ENCODE data around the gene CACNA1C.

The CACNA1C gene

DNA sequence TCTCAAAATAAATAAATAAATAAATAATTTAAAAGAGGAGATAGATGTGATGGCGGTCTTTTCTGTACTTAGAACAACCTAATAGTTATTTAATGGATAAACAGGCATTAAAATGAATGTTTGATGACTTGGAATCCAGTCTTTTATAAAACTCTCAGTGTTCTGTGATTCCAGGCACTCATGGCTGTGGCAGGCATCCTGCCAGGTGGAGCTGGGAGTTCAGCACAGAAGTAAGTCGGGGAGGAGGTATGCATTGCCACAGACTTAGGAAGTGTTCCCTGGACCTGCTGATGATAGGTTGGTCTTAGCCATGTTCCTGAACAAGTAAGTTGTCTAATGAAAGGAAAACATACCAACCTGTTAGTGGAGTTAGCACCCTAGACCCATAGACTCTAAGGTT is 126.3 kb downstream of the CACNA1C start:
- Histone ChIP-seq H3K27ac (ENCODE audit: low read length) (peak overlapping the region; percentile 75), H3K4me3 (ENCODE audit: low read depth in 1 of 2, low read length in 2 of 2) (no peak overlapping the region), H3K36me3 (ENCODE audit: control insufficient read depth in 1 of 2, insufficient read depth in 2 of 2, low read length in 2 of 2) (no peaks in the 10 kb centered on the region), H3K27me3 (ENCODE audit: low read depth, low read length) (no peaks in the 10 kb centered on the region), H3K9me3 (ENCODE audit: control insufficient read depth in 1 of 2, low read length in 2 of 2) (no peaks in the 10 kb centered on the region), H3K4me1 (ENCODE audit: control insufficient read depth in 1 of 2, insufficient read depth in 2 of 2, low read length in 2 of 2) (peaks cover 11 to 25% of the 10 kb centered on the region in 2 donors)

- Histone ChIP-seq H3K27me3 (ENCODE audit: low read depth, low read length) (no peaks in the 10 kb centered on the region), H3K4me1 (ENCODE audit: control insufficient read depth in 1 of 2, insufficient read depth in 2 of 2, low read length in 2 of 2) (peaks cover 11 to 23% of the 10 kb centered on the region in 2 donors), H3K9me3 (ENCODE audit: control insufficient read depth in 1 of 2, low read length in 2 of 2) (no peaks in the 10 kb centered on the region), H3K36me3 (ENCODE audit: control insufficient read depth in 1 of 2, insufficient read depth in 2 of 2, low read length in 2 of 2) (no peaks in the 10 kb centered on the region), H3K4me3 (ENCODE audit: low read depth in 1 of 2, low read length in 2 of 2) (no peak overlapping the region), H3K27ac (ENCODE audit: low read length) (peak overlapping the region; percentile 75)
Observed at GRCh38 chr12:2179953-2180736, 127.4 kb downstream of the CACNA1C start.

- Histone ChIP-seq H3K4me1 (ENCODE audit: control insufficient read depth in 1 of 2, insufficient read depth in 2 of 2, low read length in 2 of 2) (peaks cover 11 to 23% of the 10 kb centered on the region in 2 donors), H3K9me3 (ENCODE audit: control insufficient read depth in 1 of 2, low read length in 2 of 2) (no peaks in the 10 kb centered on the region), H3K36me3 (ENCODE audit: control insufficient read depth in 1 of 2, insufficient read depth in 2 of 2, low read length in 2 of 2) (no peaks in the 10 kb centered on the region), H3K27me3 (ENCODE audit: low read depth, low read length) (no peaks in the 10 kb centered on the region), H3K27ac (ENCODE audit: low read length) (peak overlapping the region; percentile 75), H3K4me3 (ENCODE audit: low read depth in 1 of 2, low read length in 2 of 2) (no peak overlapping the region)
Observed at GRCh38 chr12:2180737-2181082, 127.9 kb downstream of the CACNA1C start.

DNA sequence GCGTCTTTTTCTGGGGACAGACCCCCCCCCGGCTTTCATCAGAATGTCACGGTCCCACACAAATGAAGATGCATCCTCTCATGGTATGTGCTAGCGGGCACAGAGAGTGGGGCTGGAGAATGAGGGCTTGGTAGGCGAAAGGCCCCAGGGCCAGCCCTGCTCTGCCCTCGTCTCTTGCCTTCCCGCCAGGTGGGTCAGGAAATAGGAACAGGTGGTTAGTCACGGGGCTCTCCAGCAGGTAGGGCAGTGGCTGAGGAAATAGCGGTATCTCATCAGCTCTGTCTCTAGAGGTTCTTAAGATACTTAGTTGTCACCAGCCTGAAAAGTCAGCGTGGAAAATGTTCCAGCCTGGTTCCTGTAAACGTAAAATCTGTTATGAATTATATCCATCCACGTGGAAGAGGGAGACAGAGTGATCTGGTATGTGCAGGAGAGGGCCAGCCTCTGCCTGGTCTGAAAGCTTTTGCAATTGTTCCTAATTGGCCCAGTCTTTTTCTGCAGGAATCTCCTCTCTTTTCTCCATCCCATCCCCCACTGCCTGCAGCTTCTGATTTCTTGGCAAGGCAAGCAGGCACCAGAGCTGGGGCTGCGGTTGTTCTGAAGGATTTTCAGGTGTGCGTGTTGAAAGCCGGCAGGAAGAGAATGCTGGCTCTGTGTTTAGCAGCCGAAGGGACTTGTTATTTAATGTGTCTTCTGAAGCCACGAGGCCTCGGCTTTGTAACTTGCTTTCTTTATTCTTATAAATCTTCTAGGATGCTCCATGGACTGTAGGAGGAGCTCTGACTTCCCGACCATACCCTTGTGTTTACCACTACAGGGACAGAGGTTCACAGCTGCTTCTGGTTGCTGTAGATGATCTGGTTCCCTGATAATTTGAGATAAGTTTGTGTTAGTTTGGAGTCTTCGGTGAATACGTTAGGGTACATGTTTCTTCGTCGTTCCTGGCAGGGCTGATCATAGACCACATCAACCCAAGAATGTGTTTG is 131.1 kb downstream of the CACNA1C start:
- H3K36me3 ChIP-seq (ENCODE audit: control insufficient read depth in 1 of 2, insufficient read depth in 2 of 2, low read length in 2 of 2), result no peaks in the 10 kb centered on the region
- H3K27me3 ChIP-seq (ENCODE audit: low read depth, low read length), result no peaks in the 10 kb centered on the region
- peak overlapping the region in 1 of 2 donors; percentile 17 for H3K4me3 ChIP-seq (ENCODE audit: low read depth in 1 of 2, low read length in 2 of 2)
- H3K9me3 ChIP-seq (ENCODE audit: control insufficient read depth in 1 of 2, low read length in 2 of 2), result no peaks in the 10 kb centered on the region
- peaks cover 11 to 19% of the 10 kb centered on the region in 2 donors for H3K4me1 ChIP-seq (ENCODE audit: control insufficient read depth in 1 of 2, insufficient read depth in 2 of 2, low read length in 2 of 2)
- peak overlapping the region; percentile 10 for H3K27ac ChIP-seq (ENCODE audit: low read length)

GRCh38 chr12:2185751-2186341 is 133.1 kb downstream of the CACNA1C start:
- no peaks in the 10 kb centered on the region for H3K36me3 ChIP-seq (ENCODE audit: control insufficient read depth in 1 of 2, insufficient read depth in 2 of 2, low read length in 2 of 2)
- peaks cover 0 to 8% of the 10 kb centered on the region in 2 donors for H3K4me1 ChIP-seq (ENCODE audit: control insufficient read depth in 1 of 2, insufficient read depth in 2 of 2, low read length in 2 of 2)
- H3K27ac ChIP-seq (ENCODE audit: low read length), result no peak overlapping the region
- no peak overlapping the region for H3K4me3 ChIP-seq (ENCODE audit: low read depth in 1 of 2, low read length in 2 of 2)
- H3K9me3 ChIP-seq (ENCODE audit: control insufficient read depth in 1 of 2, low read length in 2 of 2), result no peaks in the 10 kb centered on the region
- no peaks in the 10 kb centered on the region for H3K27me3 ChIP-seq (ENCODE audit: low read depth, low read length)

- Histone ChIP-seq H3K36me3 (ENCODE audit: control insufficient read depth in 1 of 2, insufficient read depth in 2 of 2, low read length in 2 of 2) (no peaks in the 10 kb centered on the region), H3K4me3 (ENCODE audit: low read depth in 1 of 2, low read length in 2 of 2) (no peak overlapping the region), H3K27ac (ENCODE audit: low read length) (no peak overlapping the region), H3K4me1 (ENCODE audit: control insufficient read depth in 1 of 2, insufficient read depth in 2 of 2, low read length in 2 of 2) (peaks cover 0 to 8% of the 10 kb centered on the region in 2 donors), H3K9me3 (ENCODE audit: control insufficient read depth in 1 of 2, low read length in 2 of 2) (no peaks in the 10 kb centered on the region), H3K27me3 (ENCODE audit: low read depth, low read length) (no peaks in the 10 kb centered on the region)
Observed at GRCh38 chr12:2187195-2187945, 134.6 kb downstream of the CACNA1C start.

- H3K4me1 ChIP-seq (ENCODE audit: control insufficient read depth in 1 of 2, insufficient read depth in 2 of 2, low read length in 2 of 2), result peaks cover 0 to 5% of the 10 kb centered on the region in 2 donors
- no peak overlapping the region for H3K4me3 ChIP-seq (ENCODE audit: low read depth in 1 of 2, low read length in 2 of 2)
- no peaks in the 10 kb centered on the region for H3K9me3 ChIP-seq (ENCODE audit: control insufficient read depth in 1 of 2, low read length in 2 of 2)
- H3K27me3 ChIP-seq (ENCODE audit: low read depth, low read length), result no peaks in the 10 kb centered on the region
- no peaks in the 10 kb centered on the region for H3K36me3 ChIP-seq (ENCODE audit: control insufficient read depth in 1 of 2, insufficient read depth in 2 of 2, low read length in 2 of 2)
- H3K27ac ChIP-seq (ENCODE audit: low read length), result no peak overlapping the region
Observed at GRCh38 chr12:2190085-2190484, 137.3 kb downstream of the CACNA1C start.

- H3K27me3 ChIP-seq (ENCODE audit: low read depth, low read length), result no peaks in the 10 kb centered on the region
- H3K4me1 ChIP-seq (ENCODE audit: control insufficient read depth in 1 of 2, insufficient read depth in 2 of 2, low read length in 2 of 2), result peaks cover 0 to 5% of the 10 kb centered on the region in 2 donors
- no peaks in the 10 kb centered on the region for H3K9me3 ChIP-seq (ENCODE audit: control insufficient read depth in 1 of 2, low read length in 2 of 2)
- H3K36me3 ChIP-seq (ENCODE audit: control insufficient read depth in 1 of 2, insufficient read depth in 2 of 2, low read length in 2 of 2), result no peaks in the 10 kb centered on the region
- H3K27ac ChIP-seq (ENCODE audit: low read length), result no peak overlapping the region
- no peak overlapping the region for H3K4me3 ChIP-seq (ENCODE audit: low read depth in 1 of 2, low read length in 2 of 2)
Observed at GRCh38 chr12:2190896-2191533, 138.2 kb downstream of the CACNA1C start.

DNA sequence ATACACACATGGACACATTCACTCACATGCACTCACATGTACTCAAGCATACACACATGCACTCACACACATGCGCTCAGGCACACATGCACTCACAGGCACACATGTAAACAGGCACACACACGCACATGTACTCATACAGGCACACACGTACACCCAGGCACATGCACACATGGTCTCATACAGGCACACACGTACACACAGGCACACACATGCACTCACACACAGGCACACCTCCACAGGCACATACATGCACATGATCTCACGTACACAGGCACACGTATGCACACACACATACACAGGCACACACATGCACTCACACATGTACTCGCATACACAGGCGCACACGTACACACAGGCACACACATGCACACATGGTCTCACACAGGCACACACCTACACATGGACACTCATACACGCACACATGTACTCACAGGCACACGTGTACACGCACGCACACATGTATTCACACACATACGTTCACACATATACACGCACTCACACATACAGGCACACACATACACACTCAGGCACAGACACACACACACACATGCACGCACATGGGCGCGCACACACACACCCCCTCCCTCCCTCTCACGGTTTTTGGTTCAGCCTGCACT is 138.9 kb downstream of the CACNA1C start:
- Histone ChIP-seq H3K36me3 (ENCODE audit: control insufficient read depth in 1 of 2, insufficient read depth in 2 of 2, low read length in 2 of 2) (no peaks in the 10 kb centered on the region), H3K27me3 (ENCODE audit: low read depth, low read length) (no peaks in the 10 kb centered on the region), H3K27ac (ENCODE audit: low read length) (no peak overlapping the region), H3K4me1 (ENCODE audit: control insufficient read depth in 1 of 2, insufficient read depth in 2 of 2, low read length in 2 of 2) (peaks cover 0 to 5% of the 10 kb centered on the region in 2 donors), H3K4me3 (ENCODE audit: low read depth in 1 of 2, low read length in 2 of 2) (no peak overlapping the region), H3K9me3 (ENCODE audit: control insufficient read depth in 1 of 2, low read length in 2 of 2) (no peaks in the 10 kb centered on the region)

DNA sequence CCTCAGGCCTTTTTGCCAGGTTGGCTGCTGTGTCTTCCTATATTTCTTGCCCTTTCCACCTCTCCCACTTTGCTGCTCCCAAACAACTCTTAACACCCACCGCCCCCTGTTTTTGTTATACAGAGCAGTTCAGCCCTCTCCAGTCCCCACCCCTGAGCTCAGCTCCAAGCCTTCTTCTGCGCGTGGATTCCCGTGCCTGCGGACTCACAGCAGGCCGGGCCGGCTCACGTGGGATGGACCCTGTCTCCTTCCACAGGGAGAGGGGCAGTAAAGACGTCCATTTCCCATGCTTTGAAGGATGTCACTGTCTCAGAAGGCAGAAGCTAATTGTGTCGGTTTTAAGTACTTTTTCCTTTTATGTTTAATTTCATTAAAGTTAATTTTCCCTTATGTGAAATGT is 139.4 kb downstream of the CACNA1C start:
- Histone ChIP-seq H3K36me3 (ENCODE audit: control insufficient read depth in 1 of 2, insufficient read depth in 2 of 2, low read length in 2 of 2) (no peaks in the 10 kb centered on the region), H3K27ac (ENCODE audit: low read length) (no peak overlapping the region), H3K9me3 (ENCODE audit: control insufficient read depth in 1 of 2, low read length in 2 of 2) (no peaks in the 10 kb centered on the region), H3K4me1 (ENCODE audit: control insufficient read depth in 1 of 2, insufficient read depth in 2 of 2, low read length in 2 of 2) (peaks cover 0 to 5% of the 10 kb centered on the region in 2 donors), H3K4me3 (ENCODE audit: low read depth in 1 of 2, low read length in 2 of 2) (no peak overlapping the region), H3K27me3 (ENCODE audit: low read depth, low read length) (no peaks in the 10 kb centered on the region)

All from muscle layer of duodenum (tissue), 2 donors.